K562 (cell line): ENCODE results near the gene EME1. TPM values are rescaled to one million over a fixed set of nuclear protein-coding genes. Genes with fewer than 3 reads are reported as not detected.
A peak's percentile ranks its signal among the peaks of the same experiment; 100 is the strongest.

Source experiments
- ASH1L ChIP-seq: fragments of 450-650 bp; IDR thresholded peaks from 2 replicates; pipeline ENCODE4 v1.6.1; 2018; ENCODE audit warnings: borderline replicate concordance, mild to moderate bottlenecking, low read depth; ENCODE audit not compliant: partially characterized antibody
- CBX1 ChIP-seq: sonication (generic); IDR thresholded peaks from 2 replicates; pipeline ENCODE4 v1.6.1; 2016; ENCODE audit warnings: antibody characterized with exemption, low read depth, mild to moderate bottlenecking
- CBX3 ChIP-seq, 2 experiments: IDR thresholded peaks; 1 replicate in 1 of 2; 2 replicates in 1 of 2; pipeline ENCODE4 v1.6.1; 2012; ENCODE audit warnings: inconsistent platforms in 2 of 2, low read length in 2 of 2, borderline replicate concordance in 1 of 2, control low read depth in 1 of 2
- CREM ChIP-seq: IDR thresholded peaks from 2 replicates; pipeline ENCODE4 v1.6.1; 2014; ENCODE audit warnings: antibody characterized with exemption, low read depth
- CXXC5 ChIP-seq: fragments of 250-450 bp; sonication (Bioruptor Pico); IDR thresholded peaks from 2 replicates; pipeline ENCODE4 v1.8.0; 2022; ENCODE audit warnings: inconsistent platforms, mild to moderate bottlenecking, moderate library complexity
- EZH2 ChIP-seq: IDR thresholded peaks from 2 replicates; pipeline ENCODE4 v1.6.1; 2012; ENCODE audit warnings: low read depth, mild to moderate bottlenecking, inconsistent platforms, low read length, borderline replicate concordance
- JUN ChIP-seq, 2 experiments: sonication (generic) in 1 of 2; formaldehyde crosslinking in 1 of 2; IDR thresholded peaks; 2 replicates each; pipeline versions ENCODE4 v1.6.1 to v1.8.0; 2012 to 2022; ENCODE audit warnings: borderline replicate concordance in 2 of 2, mild to moderate bottlenecking in 2 of 2, improper control_type of control experiment in 1 of 2, low read depth in 1 of 2, low read length in 1 of 2, missing genetic modification reagents in 1 of 2
- NELFE ChIP-seq: IDR thresholded peaks from 2 replicates; pipeline ENCODE4 v1.6.1; 2011; ENCODE audit warnings: mild to moderate bottlenecking; ENCODE audit not compliant: insufficient read depth, insufficient read length
- NFIX ChIP-seq: fragments of 250-450 bp; sonication (Bioruptor Pico); IDR thresholded peaks from 2 replicates; pipeline ENCODE4 v1.4.0; 2020; ENCODE audit warnings: low read depth, mild to moderate bottlenecking, moderate library complexity
- NRF1 ChIP-seq, 2 experiments: fragments of 450-650 bp; IDR thresholded peaks in 1 of 2; conservative IDR thresholded peaks in 1 of 2; 2 replicates each; pipeline ENCODE4 v1.6.1; 2014; ENCODE audit warnings: mild to moderate bottlenecking in 2 of 2
- RBBP5 ChIP-seq: fragments of 200-600 bp; sonication (generic); IDR thresholded peaks from 2 replicates; pipeline ENCODE4 v1.6.1; 2012; ENCODE audit warnings: borderline replicate concordance, mild to moderate bottlenecking, low read length, control low read depth, inconsistent platforms; ENCODE audit not compliant: insufficient read depth, poor library complexity, severe bottlenecking
- SMC3 ChIP-seq: conservative IDR thresholded peaks from 2 replicates; pipeline ENCODE4 v1.6.1; 2011; ENCODE audit warnings: low read depth, low read length, improper control_type of control experiment; ENCODE audit not compliant: insufficient read depth
- SRSF1 ChIP-seq: fragments of 200-400 bp; formaldehyde crosslinking; IDR thresholded peaks from 2 replicates; pipeline ENCODE4 v1.6.1; 2017; ENCODE audit warnings: mild to moderate bottlenecking, low read depth, low read length, moderate library complexity
- TBL1XR1 ChIP-seq, 2 experiments: IDR thresholded peaks; 2 replicates each; pipeline ENCODE4 v1.6.1; 2012; ENCODE audit warnings: improper control_type of control experiment in 2 of 2, low read length in 2 of 2, mild to moderate bottlenecking in 1 of 2
- ZNF133 ChIP-seq: fragments of 250-450 bp; sonication (Bioruptor Pico); IDR thresholded peaks from 2 replicates; pipeline ENCODE4 v1.4.0; 2020; ENCODE audit warnings: mild to moderate bottlenecking
- ZNF263 ChIP-seq: sonication (generic); formaldehyde crosslinking; IDR thresholded peaks from 2 replicates; pipeline ENCODE4 v1.8.0; 2022; ENCODE audit warnings: mild to moderate bottlenecking, missing genetic modification reagents, borderline replicate concordance
- ZNF282 ChIP-seq: sonication (generic); formaldehyde crosslinking; IDR thresholded peaks from 2 replicates; pipeline ENCODE4 v1.8.1; 2023; ENCODE audit warnings: missing genetic modification reagents
- ZNF584 ChIP-seq: fragments of 200-800 bp; sonication (Bioruptor generic); IDR thresholded peaks from 2 replicates; pipeline ENCODE4 v1.6.1; 2016; ENCODE audit warnings: low read depth, mild to moderate bottlenecking, missing genetic modification characterization, missing compliant biosample characterization
- ZNF766 ChIP-seq: fragments of 200-800 bp; sonication (Bioruptor generic); conservative IDR thresholded peaks from 2 replicates; pipeline ENCODE4 v1.6.1; 2016; ENCODE audit warnings: missing genetic modification characterization, missing compliant biosample characterization
- polyA plus RNA-seq, 8 experiments: library from polyadenylated mRNA; depleted of rRNA in 4 of 8; stranded (reverse) in 5 of 8; unstranded in 3 of 8; fragments of >200 nt; fragmentation: Nextera tagmentation in 2 of 8; fragmentation: Illumina TruSeq in 1 of 8; extraction: Ambion mirVana in 2 of 8; extraction: Trizol in 1 of 8; gene quantifications; 2 replicates each; pipeline versions ENCODE4 v1.2.1 to v1.2.3, GENCODE V29; 2011 to 2014; ENCODE audit warnings: inconsistent platforms in 1 of 8, missing spikeins in 1 of 8
- total RNA-seq, 7 experiments: library from RNA; depleted of rRNA in 6 of 7; stranded (reverse); fragments of >200 nt in 6 of 7; fragmentation: Illumina TruSeq in 2 of 7; extraction: Trizol in 2 of 7; gene quantifications; 2 replicates each; pipeline versions ENCODE4 v1.2.1 to v1.2.3, GENCODE V29; 2011 to 2021; ENCODE audit warnings: low replicate concordance in 1 of 7
- TF ChIP-seq, protein P1 (sequence below): sonication (generic); formaldehyde crosslinking; IDR thresholded peaks from 2 replicates; pipeline ENCODE4 v1.8.1; 2022; ENCODE audit warnings: missing genetic modification reagents
- TF ChIP-seq, protein P2 (sequence below): sonication (generic); formaldehyde crosslinking; IDR thresholded peaks from 2 replicates; pipeline ENCODE4 v1.8.1; 2023; ENCODE audit warnings: mild to moderate bottlenecking, missing genetic modification reagents
- TF ChIP-seq, protein P3 (sequence below), 3 experiments: IDR thresholded peaks in 2 of 3; conservative IDR thresholded peaks in 1 of 3; 2 replicates each; pipeline ENCODE4 v1.5.1; 2011 to 2012; ENCODE audit warnings: low read length in 3 of 3, mild to moderate bottlenecking in 3 of 3, control low read depth in 2 of 3, improper control_type of control experiment in 1 of 3, inconsistent platforms in 1 of 3, low read depth in 1 of 3, mixed read lengths in 1 of 3, moderate library complexity in 1 of 3; ENCODE audit not compliant: insufficient read depth in 2 of 3

The EME1 gene
- total and polyA plus RNA-seq, 9 of the 15 experiments (the other 6 are each of a cell fraction or from before 2014, with no cell fraction given) = 14.6 to 44.1 (median 24.0) TPM

DNA sequence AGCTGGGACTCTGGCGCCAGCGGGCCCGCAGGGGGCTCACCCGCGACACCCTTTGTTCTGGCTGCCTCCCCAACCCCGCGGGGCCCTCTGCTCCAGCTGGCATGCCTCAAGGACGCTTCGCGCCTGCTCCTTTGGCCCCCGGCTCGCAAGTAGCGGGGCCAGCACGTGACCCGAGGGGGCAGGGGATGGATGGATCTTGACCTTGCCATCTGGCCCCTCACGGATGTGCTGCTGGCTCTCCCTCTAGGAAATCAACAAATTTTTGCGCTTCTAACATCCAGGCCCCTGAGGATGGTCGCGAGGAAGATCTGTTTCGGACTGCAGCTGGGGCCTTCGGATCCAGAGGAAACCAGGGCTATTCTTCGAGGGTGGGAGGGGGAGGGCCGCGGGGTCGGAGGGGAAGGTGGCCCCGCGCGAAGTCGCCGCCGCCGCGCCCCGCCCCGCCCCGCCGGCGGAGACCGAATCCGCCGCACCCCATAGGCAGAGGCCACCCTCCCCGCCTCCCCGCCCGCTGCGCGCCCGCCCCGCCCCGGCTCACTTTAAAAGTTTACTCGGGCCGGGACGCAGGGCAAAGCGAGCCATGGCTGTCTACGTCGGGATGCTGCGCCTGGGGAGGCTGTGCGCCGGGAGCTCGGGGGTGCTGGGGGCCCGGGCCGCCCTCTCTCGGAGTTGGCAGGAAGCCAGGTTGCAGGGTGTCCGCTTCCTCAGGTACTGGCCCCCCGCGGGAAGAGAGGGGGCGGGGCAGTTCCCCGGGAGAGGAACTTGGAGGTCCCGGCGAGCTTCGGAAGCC lies 52.8 kb downstream of the EME1 start, which contains the start of gene ACSF2 (continued):
- TF ChIP-seq CREM (peak; percentile 45; the same call in 1 of the 2 replicates), EZH2 (no peak), SRSF1 (no peak), RBBP5 (peak; percentile 26), CBX1 (no peak), ZNF282 (CRISPR knock-in tag) (no peak), CBX3 (IDR thresholded peaks at IDR 0.05; ENCODE audit: borderline replicate concordance in 1 of 2, low read length in 2 of 2) (no peak), ZNF133 (CRISPR knock-in tag) (no peak), ZNF584 (no peak), NFIX (CRISPR knock-in tag) (peak; percentile 72), NELFE (no peak), ZNF263 (CRISPR knock-in tag) (no peak), CXXC5 (CRISPR knock-in tag) (peak; percentile 42; the same call in 1 of the 2 replicates), JUN (IDR thresholded peaks at IDR 0.05; ENCODE audit: borderline replicate concordance, low read depth, low read length) (no peak), JUN (CRISPR knock-in tag; IDR thresholded peaks at IDR 0.05; ENCODE audit: borderline replicate concordance) (no peak), ASH1L (no peak), TBL1XR1 (IDR thresholded peaks at IDR 0.05; ENCODE audit: low read length in 2 of 2) (no peak), NRF1 (conservative IDR thresholded peaks at IDR 0.05 in 1 of 2, IDR thresholded peaks at IDR 0.05 in 1 of 2) (peak; percentile 25 to 33; a peak in 2 of 4 replicates), ZNF766 (no peak), SMC3 (no peak)
- TF ChIP-seq, protein P1, sequence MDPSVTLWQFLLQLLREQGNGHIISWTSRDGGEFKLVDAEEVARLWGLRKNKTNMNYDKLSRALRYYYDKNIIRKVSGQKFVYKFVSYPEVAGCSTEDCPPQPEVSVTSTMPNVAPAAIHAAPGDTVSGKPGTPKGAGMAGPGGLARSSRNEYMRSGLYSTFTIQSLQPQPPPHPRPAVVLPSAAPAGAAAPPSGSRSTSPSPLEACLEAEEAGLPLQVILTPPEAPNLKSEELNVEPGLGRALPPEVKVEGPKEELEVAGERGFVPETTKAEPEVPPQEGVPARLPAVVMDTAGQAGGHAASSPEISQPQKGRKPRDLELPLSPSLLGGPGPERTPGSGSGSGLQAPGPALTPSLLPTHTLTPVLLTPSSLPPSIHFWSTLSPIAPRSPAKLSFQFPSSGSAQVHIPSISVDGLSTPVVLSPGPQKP = no peak
- TF ChIP-seq, protein P2, sequence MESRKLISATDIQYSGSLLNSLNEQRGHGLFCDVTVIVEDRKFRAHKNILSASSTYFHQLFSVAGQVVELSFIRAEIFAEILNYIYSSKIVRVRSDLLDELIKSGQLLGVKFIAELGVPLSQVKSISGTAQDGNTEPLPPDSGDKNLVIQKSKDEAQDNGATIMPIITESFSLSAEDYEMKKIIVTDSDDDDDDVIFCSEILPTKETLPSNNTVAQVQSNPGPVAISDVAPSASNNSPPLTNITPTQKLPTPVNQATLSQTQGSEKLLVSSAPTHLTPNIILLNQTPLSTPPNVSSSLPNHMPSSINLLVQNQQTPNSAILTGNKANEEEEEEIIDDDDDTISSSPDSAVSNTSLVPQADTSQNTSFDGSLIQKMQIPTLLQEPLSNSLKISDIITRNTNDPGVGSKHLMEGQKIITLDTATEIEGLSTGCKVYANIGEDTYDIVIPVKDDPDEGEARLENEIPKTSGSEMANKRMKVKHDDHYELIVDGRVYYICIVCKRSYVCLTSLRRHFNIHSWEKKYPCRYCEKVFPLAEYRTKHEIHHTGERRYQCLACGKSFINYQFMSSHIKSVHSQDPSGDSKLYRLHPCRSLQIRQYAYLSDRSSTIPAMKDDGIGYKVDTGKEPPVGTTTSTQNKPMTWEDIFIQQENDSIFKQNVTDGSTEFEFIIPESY (CRISPR knock-in tag) = peak; percentile 93
- TF ChIP-seq, protein P3, sequence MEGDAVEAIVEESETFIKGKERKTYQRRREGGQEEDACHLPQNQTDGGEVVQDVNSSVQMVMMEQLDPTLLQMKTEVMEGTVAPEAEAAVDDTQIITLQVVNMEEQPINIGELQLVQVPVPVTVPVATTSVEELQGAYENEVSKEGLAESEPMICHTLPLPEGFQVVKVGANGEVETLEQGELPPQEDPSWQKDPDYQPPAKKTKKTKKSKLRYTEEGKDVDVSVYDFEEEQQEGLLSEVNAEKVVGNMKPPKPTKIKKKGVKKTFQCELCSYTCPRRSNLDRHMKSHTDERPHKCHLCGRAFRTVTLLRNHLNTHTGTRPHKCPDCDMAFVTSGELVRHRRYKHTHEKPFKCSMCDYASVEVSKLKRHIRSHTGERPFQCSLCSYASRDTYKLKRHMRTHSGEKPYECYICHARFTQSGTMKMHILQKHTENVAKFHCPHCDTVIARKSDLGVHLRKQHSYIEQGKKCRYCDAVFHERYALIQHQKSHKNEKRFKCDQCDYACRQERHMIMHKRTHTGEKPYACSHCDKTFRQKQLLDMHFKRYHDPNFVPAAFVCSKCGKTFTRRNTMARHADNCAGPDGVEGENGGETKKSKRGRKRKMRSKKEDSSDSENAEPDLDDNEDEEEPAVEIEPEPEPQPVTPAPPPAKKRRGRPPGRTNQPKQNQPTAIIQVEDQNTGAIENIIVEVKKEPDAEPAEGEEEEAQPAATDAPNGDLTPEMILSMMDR (IDR thresholded peaks at IDR 0.05 in 2 of 3, conservative IDR thresholded peaks at IDR 0.05 in 1 of 3; ENCODE audit: insufficient read depth in 2 of 3, low read depth in 1 of 3, low read length in 3 of 3) = no peak
